Kidney (tissue), 14 donors: ENCODE results near the gene KRT5. TPM values are rescaled to one million over a fixed set of nuclear protein-coding genes. Genes with fewer than 3 reads are reported as not detected.

Experiments used
- DNase-seq, 5 donors: peaks; one replicate each; pipeline ENCODE4 v3.0.0-alpha.2; 2013 to 2020
- FAIRE-seq: peaks from 2 replicates; lab custom pipeline; 2012; peaks lifted over from hg19 to GRCh38; lab: Jason Lieb, UNC
- H3K27ac ChIP-seq, 2 donors: one replicate each; pipeline ENCODE4 v1.7.0; 2013; ENCODE audit warnings: low read depth in 2 of 2, low read length in 2 of 2, inconsistent platforms in 1 of 2
- H3K27me3 ChIP-seq: one replicate; pipeline ENCODE4 v1.7.1; 2013; ENCODE audit warnings: low read length, inconsistent platforms; ENCODE audit not compliant: control insufficient read depth, insufficient read depth
- H3K36me3 ChIP-seq, 3 donors: one replicate each; pipeline versions ENCODE4 v1.7.0 to v1.7.1; 2013; ENCODE audit warnings: low read length in 3 of 3, control low read depth in 1 of 3, inconsistent platforms in 1 of 3; ENCODE audit not compliant: insufficient read depth in 3 of 3, control insufficient read depth in 2 of 3
- H3K4me1 ChIP-seq, 3 donors: one replicate each; pipeline versions ENCODE4 v1.7.0 to v1.7.1; 2013; ENCODE audit warnings: low read length in 3 of 3, inconsistent platforms in 1 of 3, low read depth in 1 of 3; ENCODE audit not compliant: control insufficient read depth in 2 of 3, insufficient read depth in 2 of 3
- H3K4me3 ChIP-seq, 3 donors: one replicate each; pipeline versions ENCODE4 v1.7.0 to v1.8.1; 2013; ENCODE audit warnings: low read length in 3 of 3, control low read depth in 1 of 3, inconsistent platforms in 1 of 3
- H3K9ac ChIP-seq, 3 donors: one replicate each; pipeline versions ENCODE4 v1.7.0 to v1.7.1; 2013; ENCODE audit warnings: low read length in 3 of 3, control low read depth in 1 of 3, inconsistent platforms in 1 of 3
- H3K9me3 ChIP-seq, 3 donors: one replicate each; pipeline versions ENCODE4 v1.7.0 to v1.7.1; 2013; ENCODE audit warnings: low read length in 3 of 3, control low read depth in 1 of 3, inconsistent platforms in 1 of 3; ENCODE audit not compliant: control insufficient read depth in 2 of 3, insufficient read depth in 1 of 3
- CTCF ChIP-seq: IDR thresholded peaks from 3 replicates; pipeline ENCODE4 v1.5.1; 2012; ENCODE audit warnings: mild to moderate bottlenecking, moderate library complexity, borderline replicate concordance; ENCODE audit not compliant: insufficient read depth; ENCODE audit errors: extremely low read depth
- intact Hi-C: fragments of 100-400 bp; cut with DNase I; formaldehyde crosslinking; loops from one replicate; pipeline ENCODE4 v1.11.1; 2022
- polyA plus RNA-seq: library from polyadenylated mRNA; stranded (reverse); fragments of 350-450 nt; fragmentation: Illumina TruSeq; extraction: RNeasy Lipid Tissue Mini Kit (QIAGEN cat#74804); gene quantifications from one replicate; pipeline ENCODE4 v1.2.3, GENCODE V29; 2014; ENCODE audit warnings: low read depth, low replicate concordance; ENCODE audit not compliant: insufficient read depth
- total RNA-seq: library from RNA; stranded (reverse); fragmentation: NEBNext Ultra II Directional; extraction: Animal tissue kit (Norgen Biotek cat#: 25700); gene quantifications from one replicate; pipeline ENCODE4 v1.2.1, GENCODE V29; 2021
- donor health status: control.
- donor health status: control.
- donor health status: control.
- donor health status: control.
- donor health status: control.
- donor health status: DM: yes; HTN: yes; CAD: no.
- donor health status: Normal renal cell carcinoma (clear cell type).

The KRT5 gene
- total and polyA plus RNA-seq, 2 donors from 2014 or later: 0.69 TPM; not detected in 1

GRCh38 chr12:52552055-52552454, 31.9 kb upstream of the KRT5 start:
- no peak overlapping the region for H3K27ac ChIP-seq

GRCh38 chr12:52551216-52551865, 31.1 kb upstream of the KRT5 start:
- Histone ChIP-seq H3K27me3 (no peaks in the 10 kb centered on the region), H3K9me3 (no peaks in the 10 kb centered on the region), H3K27ac (no peak overlapping the region), H3K4me1 (peaks cover 0 to 4% (median 0%) of the 10 kb centered on the region in 3 donors), H3K9ac (no peak overlapping the region), H3K4me3 (no peak overlapping the region), H3K36me3 (no peaks in the 10 kb centered on the region)
- DNase-seq (no peak), FAIRE-seq (no peak)
- TF ChIP-seq CTCF: no peak
- intact Hi-C loops: no loop called here

More at GRCh38 chr12:52552055-52552454, 31.9 kb upstream of the KRT5 start:
- DNase-seq: no peak
- Histone ChIP-seq H3K9me3 (no peaks in the 10 kb centered on the region), H3K9ac (no peak overlapping the region), H3K36me3 (no peaks in the 10 kb centered on the region), H3K4me3 (no peak overlapping the region), H3K4me1 (peaks cover 0 to 4% (median 0%) of the 10 kb centered on the region in 3 donors), H3K27me3 (no peaks in the 10 kb centered on the region)
- no peak for FAIRE-seq
- intact Hi-C loops: no loop called here
- TF ChIP-seq CTCF: no peak

GRCh38 chr12:52546126-52546525, 25.9 kb upstream of the KRT5 start:
- no peak for FAIRE-seq
- Histone ChIP-seq H3K4me3 (no peak overlapping the region), H3K9me3 (no peaks in the 10 kb centered on the region), H3K36me3 (no peaks in the 10 kb centered on the region), H3K9ac (no peak overlapping the region), H3K27ac (no peak overlapping the region), H3K4me1 (peaks cover 0 to 2% (median 0%) of the 10 kb centered on the region in 3 donors), H3K27me3 (no peaks in the 10 kb centered on the region)
- DNase-seq: no peak
- no peak for TF ChIP-seq CTCF
- intact Hi-C loops: no loop called here
